GM12891 (cell line): Measurements from ENCODE around the gene C10orf95.

Experiments
- DNase-seq: peaks from one replicate; pipeline ENCODE4 v3.0.0; 2011; ENCODE audit warnings: low spot score; ENCODE audit not compliant: insufficient read length
- FAIRE-seq: peaks from 2 replicates; lab custom pipeline; 2011; peaks lifted over from hg19 to GRCh38; lab: Jason Lieb, UNC
- PAX5 ChIP-seq: IDR thresholded peaks from 2 replicates; pipeline ENCODE4 v1.6.1; 2011; ENCODE audit warnings: low read length, moderate library complexity, mild to moderate bottlenecking; ENCODE audit not compliant: insufficient read depth, severe bottlenecking
- POLR2A ChIP-seq: IDR thresholded peaks from 2 replicates; pipeline ENCODE4 v1.6.1; 2011; ENCODE audit warnings: low read depth, low read length, control low read depth
- POLR2AphosphoS5 ChIP-seq: IDR thresholded peaks from 2 replicates; pipeline ENCODE4 v1.6.1; 2011; ENCODE audit warnings: low read depth, low read length, control low read depth
- POU2F2 ChIP-seq: IDR thresholded peaks from 2 replicates; pipeline ENCODE4 v1.6.1; 2011; ENCODE audit warnings: low read depth, mild to moderate bottlenecking, control low read depth, low read length, moderate library complexity
- SPI1 ChIP-seq: IDR thresholded peaks from 2 replicates; pipeline ENCODE4 v1.6.1; 2011; ENCODE audit warnings: low read depth, low read length, control low read depth
- TAF1 ChIP-seq: IDR thresholded peaks from 2 replicates; pipeline ENCODE4 v1.6.1; 2011; ENCODE audit warnings: low read depth, low read length, control low read depth

Gene C10orf95

DNA sequence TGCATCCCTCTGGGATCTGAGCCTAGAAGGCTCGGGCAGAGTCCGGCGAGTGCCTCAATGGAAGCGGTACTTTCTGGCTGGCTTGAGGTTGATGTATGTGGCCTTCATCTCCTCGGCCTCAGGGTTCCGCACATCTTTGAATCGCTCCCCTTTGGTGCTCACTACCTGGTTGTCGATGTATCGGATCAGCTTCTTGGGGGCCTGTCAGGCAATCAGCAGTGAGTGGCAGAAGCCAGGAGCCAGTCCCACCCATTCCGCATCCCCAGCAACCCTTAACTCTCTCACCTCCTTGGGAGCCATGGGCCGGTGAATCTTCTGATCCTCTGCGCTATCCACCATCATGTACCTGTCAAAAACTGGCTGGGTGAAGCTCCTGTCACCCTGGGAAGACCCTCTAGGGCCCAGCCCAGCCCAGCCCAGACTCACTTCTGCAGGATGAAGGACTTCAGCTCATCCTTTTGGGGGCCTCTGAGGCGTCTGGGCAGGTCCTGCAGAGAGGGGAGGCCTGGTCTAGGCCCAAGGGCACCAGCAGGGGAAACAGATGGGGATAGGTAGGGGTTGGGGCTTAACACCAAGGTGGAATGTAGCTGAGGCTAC, 27.9 kb downstream of the C10orf95 start:
- DNase-seq: no peak
- no peak for TF ChIP-seq TAF1
- no peak for TF ChIP-seq POU2F2
- TF ChIP-seq POLR2AphosphoS5: no peak
- TF ChIP-seq POLR2A: no peak
- TF ChIP-seq PAX5: no peak
- TF ChIP-seq SPI1: no peak
- FAIRE-seq: no peak

DNA sequence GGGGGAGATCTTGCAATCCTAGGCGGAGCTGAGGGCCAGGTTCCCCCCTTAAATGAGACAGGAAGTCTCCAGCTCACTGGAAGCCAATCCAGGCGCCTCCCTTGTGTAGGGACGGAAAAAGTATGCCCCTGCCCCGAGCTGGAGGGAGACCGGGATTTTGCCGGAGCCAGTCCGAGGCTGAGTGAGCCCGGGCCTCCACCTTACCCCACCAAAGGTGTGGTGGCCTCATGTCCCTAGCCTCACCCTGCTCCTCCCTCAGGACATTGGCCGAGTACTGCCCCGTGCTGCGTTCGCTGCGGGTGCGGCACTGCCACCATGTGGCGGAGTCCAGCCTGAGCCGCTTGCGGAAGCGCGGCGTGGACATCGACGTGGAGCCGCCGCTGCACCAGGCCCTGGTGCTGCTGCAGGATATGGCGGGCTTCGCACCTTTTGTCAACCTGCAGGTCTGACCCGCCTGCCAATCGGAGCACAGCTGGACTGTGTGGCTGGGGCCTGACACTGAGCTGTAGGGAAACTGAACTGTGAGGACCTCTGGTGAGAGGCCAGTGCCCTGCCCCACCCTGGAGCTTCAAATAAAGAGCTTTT, 28.7 kb downstream of the C10orf95 start:
- FAIRE-seq (peak; percentile 97), DNase-seq (peak; percentile 65)
- TF ChIP-seq POLR2AphosphoS5 (no peak), POU2F2 (peak; percentile 80)

DNA sequence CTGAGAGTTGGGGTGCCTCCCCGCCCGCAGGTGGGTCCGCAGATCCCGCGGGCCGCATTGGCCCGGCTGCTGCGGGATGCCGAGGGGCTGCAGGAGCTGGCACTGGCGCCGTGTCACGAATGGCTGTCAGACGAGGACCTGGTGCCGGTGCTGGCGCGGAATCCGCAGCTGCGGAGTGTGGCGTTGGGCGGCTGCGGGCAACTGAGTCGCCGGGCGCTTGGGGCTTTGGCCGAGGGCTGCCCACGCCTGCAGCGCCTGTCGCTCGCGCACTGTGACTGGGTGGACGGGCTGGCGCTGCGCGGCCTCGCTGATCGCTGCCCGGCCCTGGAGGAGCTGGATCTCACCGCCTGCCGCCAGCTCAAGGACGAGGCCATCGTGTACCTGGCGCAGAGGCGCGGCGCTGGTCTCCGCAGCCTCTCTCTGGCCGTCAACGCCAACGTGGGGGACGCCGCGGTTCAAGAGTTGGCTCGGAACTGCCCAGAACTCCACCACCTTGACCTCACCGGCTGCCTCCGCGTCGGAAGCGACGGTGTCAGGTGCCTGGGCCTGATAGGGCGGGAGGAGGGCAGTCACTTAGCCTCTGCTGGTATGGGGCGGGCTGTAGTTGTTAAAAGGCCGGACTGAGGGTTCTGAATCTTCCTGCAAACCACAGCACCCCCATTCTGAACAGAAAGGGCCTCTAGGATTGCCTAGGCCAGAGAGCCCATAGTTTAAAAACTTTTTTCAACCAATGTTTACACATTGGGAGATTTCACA, 29.4 kb downstream of the C10orf95 start:
- DNase-seq (no peak), FAIRE-seq (no peak)
- no peak for TF ChIP-seq POLR2AphosphoS5

- TF ChIP-seq SPI1: no peak
- no peak for TF ChIP-seq POLR2A
- TF ChIP-seq POLR2AphosphoS5: no peak
- no peak for TF ChIP-seq POU2F2
- DNase-seq (no peak), FAIRE-seq (no peak)
These were observed 29.9 kb downstream of the C10orf95 start for GRCh38 chr10:102421507-102421756.

GRCh38 chr10:102420714-102421506, 30.4 kb downstream of the C10orf95 start, which contains the start of gene FBXL15:
Gene FBXL15, plus strand, starts transcription at chr10:102420836. Its CDS starts 294 bp downstream, at chr10:102421130.
- FAIRE-seq: peak; percentile 98
- TF ChIP-seq POLR2A: peak; percentile 54; the same call in 1 of the 2 replicates
- peak; percentile 45 for TF ChIP-seq PAX5
- TF ChIP-seq TAF1: peak; percentile 76
- 0 out of 2 replicates have a peak, but pooled peaks have one; percentile 44 for TF ChIP-seq POLR2AphosphoS5
- peak; percentile 86; the same call in 1 of the 2 replicates for TF ChIP-seq POU2F2
- peak; percentile 23; the same call in 1 of the 2 replicates for TF ChIP-seq SPI1
- peak; percentile 97 for DNase-seq

GRCh38 chr10:102420181-102420713, 31.1 kb downstream of the C10orf95 start:
- TF ChIP-seq POLR2A (no peak), POU2F2 (no peak), PAX5 (no peak), SPI1 (no peak), POLR2AphosphoS5 (no peak), TAF1 (no peak)
- FAIRE-seq (no peak), DNase-seq (no peak)

- no peak for TF ChIP-seq POLR2AphosphoS5
- no peak for TF ChIP-seq TAF1
- no peak for TF ChIP-seq POLR2A
- TF ChIP-seq POU2F2: no peak
- TF ChIP-seq PAX5: no peak
- no peak for TF ChIP-seq SPI1
- DNase-seq (no peak), FAIRE-seq (peak; percentile 84)
These were observed 31.8 kb downstream of the C10orf95 start for GRCh38 chr10:102419269-102420180.

DNA sequence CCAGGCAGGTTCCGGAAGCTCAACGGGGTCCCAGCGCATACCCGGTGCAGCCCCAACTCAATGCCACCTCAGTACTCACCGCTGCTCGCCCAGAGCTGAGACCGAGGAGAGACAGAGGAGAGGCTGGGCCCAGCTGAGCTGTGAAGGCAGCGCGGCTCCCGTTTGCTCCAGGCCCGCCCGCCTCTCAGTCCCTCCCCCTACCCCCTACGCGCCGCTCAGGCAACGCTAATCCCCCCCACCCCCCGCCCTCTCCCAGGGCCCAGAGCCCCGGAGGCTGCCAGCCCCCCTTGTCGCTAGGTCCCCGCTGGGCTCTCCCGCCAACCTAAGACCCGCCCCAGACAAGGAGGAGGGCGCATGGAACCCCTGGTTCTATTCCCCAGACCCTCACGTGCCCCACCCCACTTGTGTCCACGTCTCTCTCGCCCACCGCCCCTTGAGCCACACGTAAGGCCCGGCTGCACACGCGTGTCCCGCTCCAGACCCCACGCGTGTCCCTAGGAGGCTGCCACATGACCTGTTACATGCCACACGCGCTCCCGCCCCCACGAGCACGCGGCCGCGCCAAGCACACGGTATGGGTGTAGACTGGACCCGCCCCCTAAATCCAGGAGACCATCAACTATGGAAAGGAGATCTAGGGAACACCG, 32.6 kb downstream of the C10orf95 start, which contains the start of gene PSD:
Gene PSD, minus strand, starts transcription at position 164 of the 647 bp plus-strand sequence. CDS start 1,747 bp downstream, outside the sequence.
- DNase-seq (no peak), FAIRE-seq (no peak)

More for the DNA sequence above, 32.6 kb downstream of the C10orf95 start, which contains the start of gene PSD:
- no peak for TF ChIP-seq PAX5
- TF ChIP-seq POU2F2: no peak
- no peak for TF ChIP-seq SPI1
- no peak for TF ChIP-seq TAF1
- TF ChIP-seq POLR2A: no peak
- TF ChIP-seq POLR2AphosphoS5: no peak
